HS-5 (cell line): ENCODE data around the gene HOXD13.

ENCODE experiments used
- DNase-seq: peaks from one replicate; pipeline ENCODE4 v3.0.0-alpha.2; 2012; ENCODE audit warnings: low read depth

HOXD13 gene

DNA sequence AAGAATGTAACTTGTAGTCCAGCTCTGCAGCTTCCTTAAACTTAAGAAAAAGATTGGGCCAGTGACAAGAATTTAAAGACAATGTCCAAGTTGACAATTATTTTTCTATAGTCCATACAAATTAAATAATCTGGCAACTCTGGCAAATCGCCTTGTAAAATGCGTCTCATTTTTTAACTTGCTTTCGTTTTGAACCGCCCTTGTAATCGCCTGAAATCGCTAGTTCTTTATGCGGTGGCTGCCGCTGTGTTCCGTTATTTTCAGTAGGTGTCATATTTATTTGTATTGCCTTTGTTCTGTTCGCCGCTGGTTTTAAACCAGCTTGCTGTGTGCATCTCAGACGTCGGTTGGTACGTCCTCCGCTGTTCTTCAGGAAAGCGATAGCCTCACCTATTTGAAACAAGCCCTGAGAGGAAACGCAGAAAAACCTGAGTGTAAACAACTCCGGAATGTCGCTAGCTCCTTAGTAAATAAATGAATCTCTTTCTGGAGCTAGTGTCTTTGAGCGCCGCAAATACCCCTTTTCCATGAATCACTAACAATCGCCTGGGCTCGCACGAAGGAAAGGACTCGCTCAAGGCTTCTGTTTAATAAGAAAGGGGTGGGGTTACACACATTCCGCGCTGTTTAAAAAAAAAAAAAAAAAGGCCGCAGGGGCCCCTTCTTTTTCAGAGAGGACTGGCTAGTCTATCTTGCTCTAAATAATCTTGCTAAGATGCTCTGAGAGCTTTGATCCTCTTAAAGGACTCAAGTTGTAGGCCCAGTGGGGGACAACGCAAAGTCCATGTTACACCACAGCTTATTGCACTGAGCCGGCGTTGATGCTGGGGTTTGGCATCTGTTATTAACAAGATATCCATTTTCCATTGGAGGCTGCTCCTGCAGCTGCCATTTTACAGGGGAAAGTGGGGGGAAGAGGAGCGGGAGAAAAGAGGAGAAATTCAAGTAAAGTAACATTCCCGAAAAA, 40.0 kb downstream of the HOXD13 start:
- DNase-seq, result no peak

DNA sequence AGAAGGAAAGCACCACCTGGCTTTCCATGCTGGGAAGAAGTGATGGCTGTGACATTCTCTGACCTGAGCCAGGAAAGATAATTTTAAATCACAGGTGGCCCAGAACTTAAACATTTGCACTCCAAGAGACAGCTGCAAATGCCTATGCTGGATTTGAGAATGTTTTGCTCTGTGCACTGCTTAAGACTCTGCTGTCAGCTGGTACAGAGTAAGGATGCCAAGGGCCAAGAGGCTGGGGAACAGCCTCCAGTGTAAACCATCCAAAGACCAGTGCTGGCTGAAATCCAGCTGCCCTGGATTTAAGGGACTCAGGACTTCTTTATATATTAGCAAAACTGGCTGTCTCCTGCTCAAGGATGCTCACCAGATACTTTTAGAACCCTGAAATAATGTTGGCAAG, 40.9 kb downstream of the HOXD13 start:
- no peak for DNase-seq

DNA sequence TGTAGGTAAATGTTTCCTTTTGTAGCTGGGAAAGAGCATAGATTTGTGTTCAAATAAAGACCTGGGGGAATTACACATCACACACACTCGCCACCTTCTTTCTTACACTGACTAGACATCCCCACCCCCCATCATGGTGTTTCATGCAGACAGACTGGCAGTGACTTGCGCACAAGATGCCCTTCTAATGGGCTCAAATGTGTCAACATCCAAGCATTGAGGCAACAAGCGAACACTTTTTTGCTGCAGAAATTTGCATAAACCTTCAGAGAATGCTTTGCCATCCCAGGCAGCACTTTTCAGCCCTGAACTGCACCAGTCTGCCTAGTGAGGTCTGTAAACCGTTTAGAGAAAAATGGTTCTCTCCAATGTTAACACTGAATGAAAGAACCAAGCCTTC, 41.5 kb downstream of the HOXD13 start:
- no peak for DNase-seq

DNA sequence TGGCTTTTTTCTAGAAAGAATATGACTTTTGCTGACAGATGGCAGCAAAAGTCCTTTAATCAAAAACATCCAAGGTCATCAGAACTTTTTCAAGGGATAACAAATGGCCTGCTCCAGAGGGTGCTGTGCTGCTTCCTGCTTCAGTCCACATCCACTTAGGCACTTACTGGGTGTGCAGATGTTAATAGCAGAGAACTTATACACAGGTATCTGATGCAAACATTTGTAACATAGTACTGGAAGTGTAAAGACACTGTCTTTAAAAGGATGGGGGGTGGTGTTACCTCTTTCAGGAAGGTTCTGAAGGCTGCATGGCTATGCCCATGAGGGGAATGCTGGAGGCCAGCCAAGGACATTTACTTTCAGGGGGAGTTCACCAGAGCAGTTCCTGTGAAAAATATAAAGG, 42.5 kb downstream of the HOXD13 start:
- DNase-seq, result no peak

DNA sequence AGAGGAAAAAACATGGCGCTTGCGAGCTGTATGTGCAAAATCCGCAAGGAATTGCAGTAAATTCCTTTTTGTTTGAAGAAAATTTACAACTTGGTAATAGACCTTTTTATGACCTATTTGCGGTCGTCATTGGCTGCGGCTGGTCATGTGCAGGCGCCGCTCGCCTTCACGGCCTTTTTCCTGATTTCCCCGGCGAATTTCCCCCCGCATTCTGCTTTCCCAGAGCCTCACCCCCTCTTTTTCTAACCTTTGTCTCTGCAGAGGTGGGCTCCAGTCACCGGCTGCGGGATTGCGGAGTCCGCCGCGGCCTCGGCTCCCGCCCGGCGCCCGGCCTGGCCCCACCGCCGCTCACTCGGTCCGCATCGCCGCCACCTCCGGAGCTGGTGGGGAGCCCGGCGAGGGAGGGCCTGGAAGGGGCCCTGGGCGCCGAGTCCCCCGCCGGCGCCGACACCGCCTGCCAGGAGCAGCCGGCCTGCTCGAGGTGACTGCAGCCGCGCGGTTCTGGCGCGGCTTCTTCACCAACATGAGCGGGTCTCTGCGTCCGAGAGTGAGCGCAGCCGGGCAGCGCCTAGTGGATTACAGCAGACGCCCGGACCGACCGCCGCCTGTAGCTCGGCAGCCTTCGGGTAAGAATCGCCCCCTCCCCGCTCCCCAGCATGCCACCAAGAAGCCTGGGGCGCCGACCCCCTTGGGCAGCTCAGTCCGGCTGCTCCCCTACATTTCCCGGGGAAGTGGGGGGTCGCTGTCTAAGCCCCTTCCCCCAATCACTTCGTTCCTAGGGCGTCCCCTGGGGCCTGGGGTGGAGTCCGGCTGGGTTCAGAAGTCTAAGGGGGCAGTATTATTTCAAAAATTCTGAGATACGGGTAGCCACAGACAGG, 44.1 kb downstream of the HOXD13 start:
- no peak for DNase-seq

DNA sequence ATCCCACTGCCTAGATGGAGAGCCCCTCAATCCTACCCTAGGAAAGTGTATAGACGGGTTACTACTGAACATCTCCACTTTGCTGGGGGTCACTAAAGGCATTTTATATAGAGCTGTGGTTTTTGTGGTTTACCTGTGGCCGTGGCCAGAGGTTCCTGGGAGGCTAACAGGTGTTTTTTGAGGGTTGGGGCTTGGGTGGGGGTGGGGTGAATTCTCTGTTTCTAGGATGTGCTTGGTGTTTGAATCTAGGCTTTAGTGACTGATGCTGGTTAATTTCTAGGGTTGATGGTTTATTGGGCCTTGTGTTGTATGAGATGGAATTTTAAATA, 44.7 kb downstream of the HOXD13 start:
- no peak for DNase-seq

DNA sequence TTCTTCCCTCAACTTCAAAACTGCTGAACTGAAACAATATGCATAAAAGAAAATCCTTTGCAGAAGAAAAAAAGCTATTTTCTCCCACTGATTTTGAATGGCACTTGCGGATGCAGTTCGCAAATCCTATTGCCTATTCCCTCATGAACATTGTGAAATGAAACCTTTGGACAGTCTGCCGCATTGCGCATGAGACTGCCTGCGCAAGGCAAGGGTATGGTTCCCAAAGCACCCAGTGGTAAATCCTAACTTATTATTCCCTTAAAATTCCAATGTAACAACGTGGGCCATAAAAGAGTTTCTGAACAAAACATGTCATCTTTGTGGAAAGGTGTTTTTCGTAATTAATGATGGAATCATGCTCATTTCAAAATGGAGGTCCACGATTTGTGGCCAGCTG, 45.4 kb downstream of the HOXD13 start:
- DNase-seq, result no peak

DNA sequence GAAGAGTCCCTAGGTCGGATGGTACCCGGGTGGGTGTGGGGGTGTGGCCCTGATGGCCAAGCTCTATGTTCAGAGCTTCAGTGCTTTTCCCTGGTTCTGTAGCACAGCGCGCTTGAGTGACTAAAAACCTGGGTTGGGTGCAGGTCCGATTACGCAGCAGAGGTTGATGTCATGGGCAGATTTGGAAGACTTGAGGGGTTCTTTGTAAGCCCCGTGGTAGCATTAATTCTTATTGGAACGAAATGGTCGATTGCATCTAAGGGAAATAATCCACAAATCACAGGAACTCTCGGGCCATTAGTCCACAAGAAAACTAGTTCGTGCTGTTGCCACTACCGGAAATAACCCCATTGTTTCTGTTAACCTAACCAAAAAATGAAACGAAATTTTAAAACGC, 46.0 kb downstream of the HOXD13 start:
- no peak for DNase-seq

DNA sequence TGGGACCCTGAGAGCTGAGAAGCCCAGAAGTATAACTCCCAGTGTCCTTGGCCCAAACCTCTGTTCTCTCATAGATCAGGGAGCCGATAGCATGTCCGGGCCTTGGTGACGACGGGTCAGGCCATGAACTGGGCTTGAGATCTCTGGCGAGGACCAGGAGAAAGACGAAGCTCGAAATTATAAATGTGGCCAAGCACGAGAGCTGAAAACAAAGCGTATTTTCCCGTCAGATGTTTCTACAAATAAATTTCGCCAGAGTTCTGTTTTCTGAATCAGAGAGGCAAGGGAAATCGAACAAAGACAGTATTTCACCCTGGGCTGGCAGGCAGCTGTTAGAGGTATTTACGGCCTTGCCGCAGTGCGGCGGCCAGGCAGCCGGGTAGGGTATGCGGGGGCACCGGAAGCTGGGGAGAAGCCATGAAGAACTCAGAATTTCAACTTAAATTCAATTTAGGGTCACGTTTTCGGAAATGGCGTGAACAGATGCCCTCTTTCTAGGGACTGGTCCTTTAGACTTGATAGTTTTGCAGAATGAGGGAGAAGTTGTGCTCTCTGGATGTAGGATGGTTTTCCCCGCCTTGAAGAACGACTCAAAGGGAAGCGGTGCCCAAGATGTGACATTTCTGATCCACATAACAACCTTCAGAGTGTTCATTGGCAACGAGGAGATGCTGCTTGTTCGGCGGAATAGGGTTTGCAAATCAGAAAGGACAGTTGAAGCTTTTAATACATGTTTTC, 46.6 kb downstream of the HOXD13 start:
- no peak for DNase-seq

DNA sequence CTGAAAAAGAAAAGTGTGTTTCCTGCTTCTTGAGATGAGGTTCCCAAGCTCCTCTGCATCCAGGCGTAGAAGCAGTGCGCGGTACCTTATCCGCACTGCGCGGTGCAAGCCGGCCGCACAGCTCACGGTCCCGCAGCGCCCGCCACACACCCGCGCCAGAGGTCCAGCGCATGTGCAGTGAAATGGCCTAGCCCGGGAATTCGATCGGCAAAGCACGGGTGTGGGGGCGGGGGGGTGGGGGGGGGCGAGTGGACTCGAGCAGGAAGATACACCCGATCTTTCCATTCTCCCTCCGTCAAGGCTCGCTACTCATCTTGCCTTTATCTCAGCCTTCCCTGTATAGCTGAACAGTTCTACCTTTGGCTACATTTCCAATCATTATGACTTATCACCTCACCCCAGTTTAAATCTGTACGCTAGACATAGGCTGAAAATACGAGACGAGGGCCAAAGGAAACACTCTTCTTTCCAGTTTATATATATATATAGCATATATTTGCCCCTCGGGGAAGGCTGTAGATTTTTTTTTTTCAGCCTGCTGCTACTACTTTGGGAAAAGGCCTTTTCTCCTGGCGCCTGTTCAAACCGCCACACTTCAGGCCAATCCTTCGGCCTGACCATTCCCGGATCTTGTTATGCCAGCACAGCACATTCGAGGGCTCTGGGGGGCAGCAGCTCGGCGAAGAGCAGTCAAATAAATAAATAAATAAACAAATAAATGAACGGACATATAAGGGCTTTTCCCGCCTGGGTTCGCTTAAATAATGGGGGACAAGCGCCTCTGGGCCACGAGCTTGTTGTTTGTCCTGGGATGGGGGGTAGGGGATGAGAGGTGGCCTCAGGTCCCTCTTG, 47.4 kb downstream of the HOXD13 start:
- DNase-seq, result no peak

DNA sequence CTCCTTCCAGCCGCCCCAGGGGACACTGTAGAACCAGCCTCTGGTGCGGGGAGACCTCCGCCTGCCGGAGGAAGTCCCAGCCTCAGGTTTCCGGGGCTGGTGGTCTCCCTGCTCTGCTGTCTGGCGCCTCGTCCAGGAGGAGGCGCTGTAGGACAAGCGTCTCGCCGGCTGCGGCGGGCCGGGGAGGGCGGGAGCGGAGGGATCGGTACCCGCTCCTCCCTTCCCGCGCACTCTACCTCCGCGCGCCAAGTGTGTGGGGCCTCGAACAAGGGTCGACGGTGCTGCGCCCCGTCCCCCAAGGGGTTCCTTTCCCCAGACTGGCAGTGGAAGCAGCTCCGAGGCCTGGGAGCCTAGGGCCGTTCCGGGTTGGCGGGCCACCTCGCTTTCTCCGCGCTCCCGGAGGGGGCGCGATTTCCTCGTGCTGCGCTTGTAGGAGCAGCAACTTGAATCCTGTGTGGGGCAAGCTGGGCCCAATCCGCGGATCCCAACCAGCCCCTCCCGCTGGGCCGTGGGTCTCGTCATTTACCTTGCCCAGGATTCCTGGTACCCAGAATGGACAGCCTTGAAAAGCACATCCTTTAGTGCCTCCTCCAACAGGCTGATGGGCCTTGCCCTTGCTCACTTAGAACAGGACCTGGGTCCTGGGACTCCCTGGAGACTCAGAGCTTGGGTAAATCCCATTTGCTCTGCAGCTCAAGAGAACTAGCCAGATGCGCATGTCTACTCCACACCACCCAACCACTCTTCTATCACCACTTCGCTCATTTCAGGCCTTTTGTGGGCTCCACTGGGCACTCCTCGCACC, 48.2 kb downstream of the HOXD13 start:
- DNase-seq, result no peak

DNA sequence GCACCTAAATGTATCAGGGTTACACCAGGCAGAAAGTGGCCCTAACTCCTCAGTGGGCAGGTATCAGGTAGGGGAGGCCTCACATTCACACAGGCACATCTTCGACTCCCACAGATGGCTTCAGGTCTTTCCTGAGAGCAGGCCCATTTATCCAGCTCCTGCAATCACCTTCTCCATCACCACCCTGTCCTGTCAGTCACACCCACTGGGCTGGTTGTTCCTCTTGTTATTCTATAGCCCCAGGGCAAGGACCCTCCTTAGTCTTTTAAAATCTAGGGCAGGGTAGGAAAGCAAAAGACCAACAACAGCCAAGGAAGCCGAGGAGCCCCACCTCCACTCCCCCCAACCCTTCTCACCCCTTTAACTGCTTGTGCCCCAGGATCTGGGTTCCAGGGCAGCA, 49.8 kb downstream of the HOXD13 start:
- no peak for DNase-seq
